Endothelial cell (in vitro differentiated cells): ENCODE data around the gene BID. TPM values are rescaled to one million over a fixed set of nuclear protein-coding genes. Genes with fewer than 3 reads are reported as not detected.

Source experiments
- DNase-seq: peaks from one replicate; pipeline ENCODE4 v3.0.0; 2021; ENCODE audit warnings: low spot score
- H3K27ac Mint-ChIP-seq: one replicate; pipeline ENCODE4 v1.8.0; 2021; ENCODE audit warnings: mixed read lengths, inconsistent platforms; ENCODE audit not compliant: unreplicated experiment
- H3K27me3 Mint-ChIP-seq: one replicate; pipeline ENCODE4 v1.8.0; 2021; ENCODE audit warnings: mild to moderate bottlenecking, moderate library complexity, mixed read lengths, inconsistent platforms; ENCODE audit not compliant: unreplicated experiment
- H3K36me3 Mint-ChIP-seq: one replicate; pipeline ENCODE4 v1.8.0; 2021; ENCODE audit warnings: mild to moderate bottlenecking, low read depth, mixed read lengths, inconsistent platforms; ENCODE audit not compliant: unreplicated experiment
- H3K4me1 Mint-ChIP-seq: one replicate; pipeline ENCODE4 v1.8.0; 2021; ENCODE audit warnings: mild to moderate bottlenecking, mixed read lengths, inconsistent platforms; ENCODE audit not compliant: unreplicated experiment
- H3K4me3 Mint-ChIP-seq: one replicate; pipeline ENCODE4 v1.8.0; 2021; ENCODE audit warnings: mild to moderate bottlenecking, mixed read lengths, inconsistent platforms; ENCODE audit not compliant: unreplicated experiment
- H3K9me3 Mint-ChIP-seq: one replicate; pipeline ENCODE4 v1.8.0; 2021; ENCODE audit warnings: mixed read lengths, inconsistent platforms; ENCODE audit not compliant: unreplicated experiment
- CTCF ChIP-seq: fragments of 200-600 bp; sonication (generic); IDR thresholded peaks from one replicate; pipeline ENCODE4 v1.5.0; 2021; ENCODE audit warnings: antibody characterized with exemption; ENCODE audit not compliant: unreplicated experiment
- total RNA-seq: library from RNA; stranded (reverse); fragmentation: NEBNext Ultra II Directional; extraction: Animal tissue kit (Norgen Biotek cat#: 25700); gene quantifications from one replicate; pipeline ENCODE4 v1.2.1, GENCODE V29; 2021; ENCODE audit not compliant: unreplicated experiment

BID gene
- total RNA-seq, 1 donor from 2014 or later: 32.5 TPM

GRCh38 chr22:17705951-17706900 lies 68.0 kb downstream of the BID start:
- H3K4me1 Mint-ChIP-seq: peaks cover 6% of the 10 kb centered on the region
- peak overlapping the region; percentile 42 for H3K4me3 Mint-ChIP-seq
- peak overlapping the region; percentile 83 for H3K27ac Mint-ChIP-seq
- DNase-seq: peak; percentile 6
- no peaks in the 10 kb centered on the region for H3K9me3 Mint-ChIP-seq
- TF ChIP-seq CTCF: no peak
- peaks cover 6% of the 10 kb centered on the region for H3K36me3 Mint-ChIP-seq
- H3K27me3 Mint-ChIP-seq: no peaks in the 10 kb centered on the region

- Mint-ChIP-seq H3K4me3 (no peak overlapping the region), H3K4me1 (peaks cover 10% of the 10 kb centered on the region), H3K27me3 (no peaks in the 10 kb centered on the region), H3K9me3 (no peaks in the 10 kb centered on the region), H3K36me3 (peaks cover 6% of the 10 kb centered on the region), H3K27ac (no peak overlapping the region)
- DNase-seq: no peak
- no peak for TF ChIP-seq CTCF
Observed at GRCh38 chr22:17705546-17705945, 68.7 kb downstream of the BID start.

GRCh38 chr22:17703811-17704210 lies 70.5 kb downstream of the BID start:
- H3K27ac Mint-ChIP-seq: no peak overlapping the region
- peaks cover 20% of the 10 kb centered on the region for H3K4me1 Mint-ChIP-seq
- no peaks in the 10 kb centered on the region for H3K27me3 Mint-ChIP-seq
- H3K9me3 Mint-ChIP-seq: no peaks in the 10 kb centered on the region
- no peak for DNase-seq
- no peak for TF ChIP-seq CTCF
- H3K36me3 Mint-ChIP-seq: peaks cover 6% of the 10 kb centered on the region
- no peak overlapping the region for H3K4me3 Mint-ChIP-seq

- no peak overlapping the region for H3K4me3 Mint-ChIP-seq
- TF ChIP-seq CTCF: no peak
- H3K27me3 Mint-ChIP-seq: no peaks in the 10 kb centered on the region
- no peaks in the 10 kb centered on the region for H3K9me3 Mint-ChIP-seq
- peaks cover 4% of the 10 kb centered on the region for H3K36me3 Mint-ChIP-seq
- no peak for DNase-seq
- peaks cover 14% of the 10 kb centered on the region for H3K4me1 Mint-ChIP-seq
- peak overlapping the region; percentile 74 for H3K27ac Mint-ChIP-seq
Observed at GRCh38 chr22:17700778-17701177, 73.5 kb downstream of the BID start.

GRCh38 chr22:17699696-17700340 lies 74.5 kb downstream of the BID start:
- Mint-ChIP-seq H3K27ac (no peak overlapping the region), H3K36me3 (peaks cover 4% of the 10 kb centered on the region), H3K4me1 (peaks cover 17% of the 10 kb centered on the region), H3K4me3 (no peak overlapping the region), H3K9me3 (no peaks in the 10 kb centered on the region), H3K27me3 (peaks cover 1% of the 10 kb centered on the region)
- no peak for DNase-seq
- TF ChIP-seq CTCF: no peak
